Spleen (tissue), 11 donors: Measurements from ENCODE around the gene CSTPP1. TPM values are rescaled to one million over a fixed set of nuclear protein-coding genes. Genes with fewer than 3 reads are reported as not detected.

ENCODE experiments used
- DNase-seq: peaks from one replicate; pipeline ENCODE4 v3.0.0-alpha.2; 2020
- H3K27ac ChIP-seq, 8 donors: fragments of 200-600 bp; sonication (generic) in 7 of 8; 1 replicate in 4 of 8; 2 replicates in 4 of 8; pipeline versions ENCODE4 v1.5.0 to v1.8.0; 2016 to 2021; ENCODE audit warnings: inconsistent platforms in 4 of 8, mild to moderate bottlenecking in 4 of 8, moderate library complexity in 1 of 8
- H3K27me3 ChIP-seq, 7 donors: fragments of 200-600 bp; sonication (generic) in 6 of 7; replicated peaks in 1 of 7; 1 replicate in 4 of 7; 2 replicates in 3 of 7; pipeline versions ENCODE4 v1.5.0 to v1.8.0; 2016 to 2021; ENCODE audit warnings: inconsistent platforms in 3 of 7, mild to moderate bottlenecking in 1 of 7
- H3K36me3 ChIP-seq, 6 donors: fragments of 200-600 bp; sonication (generic) in 5 of 6; 1 replicate in 4 of 6; 2 replicates in 2 of 6; pipeline versions ENCODE4 v1.5.0 to v1.8.0; 2016 to 2021; ENCODE audit warnings: inconsistent platforms in 2 of 6
- H3K4me1 ChIP-seq, 6 donors: fragments of 200-600 bp; sonication (generic) in 5 of 6; 1 replicate in 3 of 6; 2 replicates in 3 of 6; pipeline versions ENCODE4 v1.5.0 to v1.8.0; 2016 to 2021; ENCODE audit warnings: inconsistent platforms in 3 of 6
- H3K4me3 ChIP-seq, 8 donors: fragments of 200-600 bp; sonication (generic) in 7 of 8; 1 replicate in 4 of 8; 2 replicates in 4 of 8; pipeline versions ENCODE4 v1.5.0 to v1.8.0; 2016 to 2021; ENCODE audit warnings: inconsistent platforms in 4 of 8, mild to moderate bottlenecking in 4 of 8, moderate library complexity in 2 of 8
- H3K9me3 ChIP-seq, 8 donors: fragments of 200-600 bp; sonication (generic) in 7 of 8; 1 replicate in 4 of 8; 2 replicates in 4 of 8; pipeline versions ENCODE4 v1.5.0 to v1.8.0; 2016 to 2021; ENCODE audit warnings: inconsistent platforms in 4 of 8
- CTCF ChIP-seq, 11 experiments: fragments of 200-600 bp in 7 of 11; fragments of 450-650 bp in 4 of 11; sonication (generic) in 4 of 11; IDR thresholded peaks in 8 of 11; conservative IDR thresholded peaks in 3 of 11; 1 replicate in 7 of 11; 2 replicates in 4 of 11; pipeline versions ENCODE4 v1.4.0 to v1.8.0; 2016 to 2021; ENCODE audit warnings: antibody characterized with exemption in 11 of 11, inconsistent platforms in 4 of 11, mild to moderate bottlenecking in 1 of 11
- POLR2A ChIP-seq, 3 donors: fragments of 450-650 bp; IDR thresholded peaks; one replicate each; pipeline ENCODE4 v1.5.1; 2017; ENCODE audit warnings: antibody characterized with exemption in 3 of 3, mild to moderate bottlenecking in 1 of 3
- POLR2AphosphoS5 ChIP-seq, 3 donors: sonication (generic); formaldehyde crosslinking; IDR thresholded peaks; one replicate each; pipeline ENCODE4 v1.5.1; 2017; ENCODE audit warnings: antibody characterized with exemption in 3 of 3
- WGBS, 5 donors: extraction: QIAGEN DNeasy Blood & Tissue Kit in 3 of 5; methylation state at CpG; one replicate each; pipeline versions ENCODE4 v1.1.5 to v1.1.7; 2013 to 2018; 5-methylcytosine and 5-hydroxymethylcytosine counted together
- intact Hi-C: fragments of 100-400 bp; cut with DNase I; formaldehyde crosslinking; loops from one replicate; pipeline ENCODE4 v1.15.0; 2023; ENCODE audit warnings: low total_unique reads
- polyA plus RNA-seq, 3 donors: library from polyadenylated mRNA; stranded (reverse); fragments of 200-250 nt; gene quantifications; one replicate each; pipeline ENCODE4 v1.2.1, GENCODE V29; 2013
- total RNA-seq, 7 donors: library from RNA; depleted of rRNA in 3 of 7; stranded (reverse); fragments of >200 nt in 3 of 7; fragmentation: NEBNext Ultra II Directional in 4 of 7; extraction: Animal tissue kit (Norgen Biotek cat#: 25700) in 4 of 7; gene quantifications; one replicate each; pipeline versions ENCODE4 v1.1.0 to v1.2.1, GENCODE V29; 2016 to 2021
- donor health status: healthy with polysubstance abuse.
- donor health status: DM: no; HTN: no; CAD: no; lungs with moderate emphysema.
- donor health status: DM: no; HTN: no; CAD: no.
- donor health status: Bipolar disorder and iron deficiency.
- donor health status: healthy.
- donor health status: DM: no; HTN: no; CAD: no.
- donor health status: DM: yes; HTN: yes; CAD: no.

CSTPP1 gene
- total and polyA plus RNA-seq, 10 donors, result 8.6 to 23.0 (median 14.4) TPM

- intact Hi-C loops, result no loop called here
- H3K27ac ChIP-seq, result no peak overlapping the region
- no peaks in the 10 kb centered on the region for H3K36me3 ChIP-seq
- DNase-seq, result no peak
- 76 to 96% (median 88%) methylated on average over 1 of the region's 1 CpG for WGBS, 5 donors
- H3K4me3 ChIP-seq, result no peak overlapping the region
- no peaks in the 10 kb centered on the region for H3K4me1 ChIP-seq
- H3K9me3 ChIP-seq, result no peaks in the 10 kb centered on the region
- TF ChIP-seq POLR2A (IDR thresholded peaks at IDR 0.05), result no peak
- TF ChIP-seq CTCF (IDR thresholded peaks at IDR 0.05 in 8 of 11, conservative IDR thresholded peaks at IDR 0.05 in 3 of 11), result no peak
- TF ChIP-seq POLR2AphosphoS5 (IDR thresholded peaks at IDR 0.05), result no peak
- no peaks in the 10 kb centered on the region for H3K27me3 ChIP-seq
These were observed 111.4 kb downstream of the CSTPP1 start for GRCh38 chr11:47047972-47048371.

GRCh38 chr11:47050284-47050683 is 113.7 kb downstream of the CSTPP1 start:
- H3K9me3 ChIP-seq, result no peaks in the 10 kb centered on the region
- H3K36me3 ChIP-seq, result peaks cover 0 to 5% (median 0%) of the 10 kb centered on the region in 6 donors
- H3K27ac ChIP-seq, result no peak overlapping the region
- WGBS, 5 donors, result 95 to 98% (median 98%) methylated on average over 1 of the region's 1 CpG
- no peak for DNase-seq
- H3K4me1 ChIP-seq, result no peaks in the 10 kb centered on the region
- TF ChIP-seq CTCF (IDR thresholded peaks at IDR 0.05 in 8 of 11, conservative IDR thresholded peaks at IDR 0.05 in 3 of 11), result no peak
- TF ChIP-seq POLR2A (IDR thresholded peaks at IDR 0.05), result no peak
- no peak for TF ChIP-seq POLR2AphosphoS5 (IDR thresholded peaks at IDR 0.05)
- H3K4me3 ChIP-seq, result no peak overlapping the region
- H3K27me3 ChIP-seq, result no peaks in the 10 kb centered on the region
- intact Hi-C loops, result no loop called here

- H3K4me3 ChIP-seq, result no peak overlapping the region
- no peaks in the 10 kb centered on the region for H3K9me3 ChIP-seq
- H3K4me1 ChIP-seq, result no peaks in the 10 kb centered on the region
- peaks cover 0 to 11% (median 0%) of the 10 kb centered on the region in 6 donors for H3K36me3 ChIP-seq
- no peaks in the 10 kb centered on the region for H3K27me3 ChIP-seq
- no peak for DNase-seq
- TF ChIP-seq POLR2A (IDR thresholded peaks at IDR 0.05), result no peak
- no peak for TF ChIP-seq POLR2AphosphoS5 (IDR thresholded peaks at IDR 0.05)
- TF ChIP-seq CTCF (IDR thresholded peaks at IDR 0.05 in 8 of 11, conservative IDR thresholded peaks at IDR 0.05 in 3 of 11), result no peak
- WGBS, 5 donors, result 74 to 87% (median 83%) methylated on average over 1 of the region's 1 CpG
- intact Hi-C loops, result no loop called here
- no peak overlapping the region for H3K27ac ChIP-seq
These were observed 114.7 kb downstream of the CSTPP1 start for GRCh38 chr11:47051217-47051616.

GRCh38 chr11:47052165-47052564 is 115.6 kb downstream of the CSTPP1 start:
- no peak for DNase-seq
- H3K9me3 ChIP-seq, result no peaks in the 10 kb centered on the region
- intact Hi-C loops, result no loop called here
- H3K27me3 ChIP-seq, result no peaks in the 10 kb centered on the region
- no peak overlapping the region for H3K4me3 ChIP-seq
- peaks cover 0 to 15% (median 0%) of the 10 kb centered on the region in 6 donors for H3K36me3 ChIP-seq
- WGBS, 5 donors, result 86 to 96% (median 93%) methylated on average over 7 of the region's 7 CpGs
- TF ChIP-seq POLR2AphosphoS5 (IDR thresholded peaks at IDR 0.05) (no peak), POLR2A (IDR thresholded peaks at IDR 0.05) (no peak), CTCF (IDR thresholded peaks at IDR 0.05 in 8 of 11, conservative IDR thresholded peaks at IDR 0.05 in 3 of 11) (no peak)
- H3K27ac ChIP-seq, result no peak overlapping the region
- no peaks in the 10 kb centered on the region for H3K4me1 ChIP-seq
